COLO668 (cell line): ENCODE results near the gene CEP95.
"Not testable (repeated sequence)": the region's sequence is repeated elsewhere in the genome, so short reads cannot be mapped to it uniquely, and the experiment has no call there.

Experiments
- DNase-seq: peaks from one replicate; lab custom pipeline; 2025; ENCODE audit not compliant: unreplicated experiment; lab: John Stamatoyannopoulos, UW

CEP95 gene

GRCh38 chr17:64494121-64494520, 12.7 kb upstream of the CEP95 start:
- DNase-seq = no peak

GRCh38 chr17:64495300-64495699, 11.5 kb upstream of the CEP95 start:
- DNase-seq = not testable (repeated sequence)

- DNase-seq = no peak
Observed at GRCh38 chr17:64496348-64496785, 10.4 kb upstream of the CEP95 start.

- peak; percentile 90 for DNase-seq
Observed at GRCh38 chr17:64496786-64497564, 9.8 kb upstream of the CEP95 start, which contains the start of gene POLG2. TSS of gene POLG2 (minus strand) at chr17:64497054. CDS start at chr17:64496968, 86 bp downstream.

- no peak for DNase-seq
Observed at GRCh38 chr17:64497565-64498035, 9.2 kb upstream of the CEP95 start.

- DNase-seq = no peak
Observed at GRCh38 chr17:64498308-64499203, 8.2 kb upstream of the CEP95 start.

- no peak for DNase-seq
Observed at GRCh38 chr17:64499805-64500486, 6.8 kb upstream of the CEP95 start.

GRCh38 chr17:64500487-64500859, 6.3 kb upstream of the CEP95 start:
- no peak for DNase-seq

- no peak for DNase-seq
Observed at GRCh38 chr17:64500862-64501765, 5.7 kb upstream of the CEP95 start.

- no peak for DNase-seq
Observed at GRCh38 chr17:64502021-64502420, 4.8 kb upstream of the CEP95 start.

GRCh38 chr17:64502809-64503208, 4.0 kb upstream of the CEP95 start:
- DNase-seq = no peak

GRCh38 chr17:64503341-64503740, 3.4 kb upstream of the CEP95 start:
- no peak for DNase-seq

- DNase-seq = no peak
Observed at GRCh38 chr17:64503821-64504768, 2.7 kb upstream of the CEP95 start.

GRCh38 chr17:64504769-64505339, 1.9 kb upstream of the CEP95 start:
- no peak for DNase-seq

GRCh38 chr17:64505340-64506200, 1.2 kb upstream of the CEP95 start:
- DNase-seq = peak; percentile 84

GRCh38 chr17:64506201-64506575, 589 bp upstream of the CEP95 start, which contains the start of gene DDX5:
TSS of gene DDX5 (minus strand) at chr17:64506289. CDS start at chr17:64506119, 170 bp downstream.
- DNase-seq = peak; percentile 94

GRCh38 chr17:64507413-64507782, 621 bp downstream of the CEP95 start:
- DNase-seq = peak; percentile 19

GRCh38 chr17:64508683-64509082, 1.9 kb downstream of the CEP95 start:
- no peak for DNase-seq
